ENCODE data around the gene MKRN2.

The MKRN2 gene

GRCh38 chr3:12549971-12550760, 6.7 kb upstream of the MKRN2 start:
- in situ Hi-C loops (cut with MboI; ENCODE audit: low sequenced_read_pairs), result no loop called here

GRCh38 chr3:12553921-12554391, 2.9 kb upstream of the MKRN2 start:
- in situ Hi-C loops (cut with MboI; ENCODE audit: low sequenced_read_pairs), result no loop called here

DNA sequence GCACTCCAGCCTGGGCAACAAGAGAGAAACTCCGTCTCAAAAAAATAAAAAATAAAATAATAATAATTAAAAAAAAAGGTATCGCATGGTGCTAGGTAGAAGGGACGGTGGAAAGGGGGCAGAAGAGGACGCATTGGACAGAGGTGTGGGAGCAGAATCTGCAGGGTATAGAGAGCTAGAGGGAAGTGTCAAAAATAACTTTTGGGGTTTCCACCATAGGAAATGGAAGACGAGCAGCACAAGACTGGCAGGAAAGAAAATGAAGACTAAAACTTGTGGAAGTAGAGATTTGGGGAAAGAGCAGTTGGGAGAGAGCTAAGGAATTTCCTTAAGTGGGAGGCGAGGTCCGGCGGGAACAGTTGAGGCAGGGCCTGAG, 585 bp upstream of the MKRN2 start:
- in situ Hi-C loops (cut with MboI; ENCODE audit: low sequenced_read_pairs), result no loop called here

DNA sequence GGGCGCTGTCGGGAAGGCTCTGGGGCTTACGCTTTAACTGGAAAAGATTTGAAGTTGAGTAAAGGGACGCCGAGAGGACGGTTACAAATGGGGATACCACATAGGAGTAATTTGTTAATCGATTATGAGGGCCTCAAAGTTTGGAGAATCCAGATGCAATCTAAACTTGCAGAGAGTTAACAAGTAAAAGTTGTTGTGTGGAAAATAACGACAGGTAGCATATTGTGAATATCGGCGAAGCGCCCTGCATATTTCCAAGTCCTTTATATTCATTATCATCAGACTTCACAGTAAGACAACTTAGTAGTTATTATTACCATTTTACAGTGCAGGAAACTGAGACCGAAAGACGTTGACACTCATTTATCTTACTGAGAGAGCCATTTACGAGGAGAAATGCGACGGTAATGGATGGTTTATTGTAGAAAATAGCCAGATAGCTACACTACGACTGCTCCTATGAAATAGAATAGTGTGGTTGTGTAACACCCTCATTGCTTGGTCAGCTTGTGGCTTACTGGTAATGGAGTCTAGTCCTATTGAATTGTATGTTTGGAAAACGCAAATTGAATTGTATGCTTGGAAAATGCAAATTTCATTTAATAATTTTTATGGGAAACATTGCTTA, 700 bp downstream of the MKRN2 start:
- in situ Hi-C loops (cut with MboI; ENCODE audit: low sequenced_read_pairs), result no loop called here

- in situ Hi-C loops (cut with MboI; ENCODE audit: low sequenced_read_pairs), result no loop called here
These were observed 1.8 kb downstream of the MKRN2 start for GRCh38 chr3:12558706-12559105.

GRCh38 chr3:12559520-12559919, 2.6 kb downstream of the MKRN2 start:
- in situ Hi-C loops (cut with MboI; ENCODE audit: low sequenced_read_pairs), result no loop called here

DNA sequence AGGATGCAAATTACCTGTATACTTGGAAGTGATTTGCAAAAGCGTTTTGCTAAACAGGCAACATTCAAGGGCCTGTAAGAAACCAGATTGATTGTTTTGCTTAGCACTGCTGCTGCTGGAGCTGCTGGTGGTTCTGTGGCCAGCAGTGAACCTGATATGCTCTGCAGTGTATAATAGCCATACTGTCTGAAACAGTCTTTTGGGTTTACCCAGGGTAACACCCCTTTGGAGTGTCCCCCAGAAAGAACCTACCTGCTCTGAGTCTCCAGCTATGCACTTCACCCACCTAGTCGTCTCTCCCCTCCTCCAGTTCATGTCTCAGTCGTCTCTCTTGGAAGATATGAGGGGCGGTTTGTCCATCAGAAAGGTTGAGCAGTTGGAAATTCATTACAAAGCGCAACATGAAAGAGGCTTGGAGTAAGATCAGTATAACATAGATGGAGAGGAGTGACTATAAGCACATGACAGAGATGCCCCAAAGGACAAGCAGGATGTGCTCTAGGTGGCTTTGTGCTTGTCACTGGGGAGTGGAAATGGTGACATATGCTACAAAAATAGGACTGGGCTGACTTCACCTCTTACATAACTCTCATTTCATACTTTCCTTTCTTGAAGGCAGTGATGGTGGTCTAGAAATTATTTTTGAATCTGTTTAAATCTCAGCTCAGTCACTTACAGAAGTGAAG, 3.8 kb downstream of the MKRN2 start:
- in situ Hi-C loops (cut with MboI; ENCODE audit: low sequenced_read_pairs), result no loop called here

- in situ Hi-C loops (cut with MboI; ENCODE audit: low sequenced_read_pairs), result no loop called here
These were observed 4.5 kb downstream of the MKRN2 start for GRCh38 chr3:12561397-12561796.

DNA sequence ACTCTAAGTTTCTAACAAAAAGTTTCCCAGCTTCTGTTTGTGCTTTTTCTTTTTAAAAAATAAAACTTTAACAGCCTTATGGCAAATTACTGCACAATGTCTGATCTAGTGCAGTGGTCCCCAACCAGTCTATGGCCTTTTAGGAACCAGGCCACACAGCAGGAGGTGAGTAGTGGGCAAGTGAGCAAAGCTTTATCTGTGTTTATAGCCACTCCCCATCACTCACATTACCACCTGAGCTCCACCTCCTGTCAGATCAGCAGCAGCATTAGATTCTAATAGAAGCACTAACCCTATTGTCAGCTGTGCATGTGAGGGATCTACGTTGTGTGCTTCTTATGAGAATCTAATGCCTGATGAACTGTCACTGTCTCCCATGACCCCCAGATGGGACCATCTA, 5.6 kb downstream of the MKRN2 start:
- in situ Hi-C loops (cut with MboI; ENCODE audit: low sequenced_read_pairs), result no loop called here

- in situ Hi-C loops (cut with MboI; ENCODE audit: low sequenced_read_pairs), result no loop called here
These were observed 10.1 kb downstream of the MKRN2 start for GRCh38 chr3:12566976-12567375.

- in situ Hi-C loops (cut with MboI; ENCODE audit: low sequenced_read_pairs), result no loop called here
These were observed 11.9 kb downstream of the MKRN2 start for GRCh38 chr3:12568747-12569146.

DNA sequence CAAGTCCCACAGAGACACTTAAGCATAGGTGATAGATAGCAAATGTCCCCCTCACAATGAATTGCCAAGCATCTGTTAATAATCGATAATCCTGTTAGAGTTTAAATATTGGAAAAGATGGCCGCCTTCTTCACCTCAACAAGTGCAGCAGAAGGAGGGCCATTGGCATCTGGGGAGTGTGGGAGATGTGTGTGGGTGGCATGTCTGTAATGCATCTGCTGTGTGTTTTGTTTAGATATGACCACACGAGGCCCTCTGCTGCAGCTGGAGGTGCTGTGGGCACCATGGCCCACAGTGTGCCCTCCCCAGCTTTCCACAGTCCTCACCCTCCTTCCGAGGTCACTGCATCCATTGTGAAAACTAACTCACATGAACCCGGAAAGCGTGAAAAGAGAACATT, 12.9 kb downstream of the MKRN2 start:
- in situ Hi-C loops (cut with MboI; ENCODE audit: low sequenced_read_pairs), result no loop called here

- in situ Hi-C loops (cut with MboI; ENCODE audit: low sequenced_read_pairs), result no loop called here
These were observed 15.1 kb downstream of the MKRN2 start for GRCh38 chr3:12571986-12572385.

- in situ Hi-C loops (cut with MboI; ENCODE audit: low sequenced_read_pairs), result no loop called here
These were observed 17.2 kb downstream of the MKRN2 start for GRCh38 chr3:12574131-12574530.

DNA sequence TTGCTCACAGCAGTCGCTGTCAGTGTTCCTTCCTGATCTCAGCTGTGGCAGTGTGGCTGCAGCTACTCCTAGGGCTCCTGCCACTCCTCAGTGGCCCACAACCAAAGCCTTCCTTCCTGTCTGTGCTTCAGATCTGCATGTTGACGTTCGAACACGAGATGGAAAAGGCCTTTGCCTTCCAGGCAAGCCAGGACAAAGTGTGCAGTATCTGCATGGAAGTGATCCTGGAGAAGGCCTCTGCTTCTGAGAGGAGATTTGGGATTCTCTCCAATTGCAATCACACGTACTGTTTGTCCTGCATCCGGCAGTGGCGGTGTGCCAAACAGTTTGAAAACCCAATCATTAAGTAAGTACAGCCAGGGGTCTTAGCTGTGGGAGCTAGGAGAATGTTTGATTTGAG, 17.8 kb downstream of the MKRN2 start:
- in situ Hi-C loops (cut with MboI; ENCODE audit: low sequenced_read_pairs), result no loop called here

DNA sequence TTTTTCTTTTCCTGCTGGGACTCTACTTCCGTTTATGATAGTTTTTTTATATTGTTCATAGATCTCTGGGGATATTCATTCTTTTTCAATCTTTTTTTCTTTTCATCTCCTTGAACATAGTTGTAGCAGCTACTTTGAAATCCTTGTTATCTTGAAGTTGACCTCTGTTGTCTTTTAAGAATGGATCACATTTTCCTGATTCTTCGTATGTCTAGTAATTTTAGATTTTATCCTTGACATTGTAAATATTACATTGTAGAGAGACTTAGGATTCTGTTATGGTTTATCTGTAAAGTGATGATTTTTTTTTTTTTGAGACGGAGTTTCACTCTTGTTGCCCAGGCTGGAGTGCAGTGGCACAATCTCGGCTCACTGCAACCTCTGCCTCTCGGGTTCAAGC, 20.5 kb downstream of the MKRN2 start:
- in situ Hi-C loops (cut with MboI; ENCODE audit: low sequenced_read_pairs), result no loop called here

DNA sequence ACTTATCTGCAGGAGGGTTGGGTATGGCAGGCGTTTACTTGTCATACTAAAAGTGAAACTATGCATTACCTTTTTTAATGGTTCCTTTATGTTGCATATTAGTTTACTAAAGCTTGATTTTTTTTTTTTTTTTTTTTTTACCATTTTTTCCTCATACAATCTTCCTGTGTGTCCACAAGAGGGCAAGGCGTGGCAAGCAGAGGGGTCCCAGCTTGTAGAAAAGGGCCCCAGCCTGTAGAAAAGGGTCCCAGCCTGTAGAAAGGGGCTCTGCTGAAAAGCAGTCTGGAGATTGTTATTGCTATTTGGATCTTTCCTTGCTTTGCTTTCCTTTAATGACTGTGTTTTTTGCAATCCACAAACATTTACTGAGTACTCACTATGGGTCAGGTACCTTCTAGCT, 21.9 kb downstream of the MKRN2 start:
- in situ Hi-C loops (cut with MboI; ENCODE audit: low sequenced_read_pairs), result no loop called here

DNA sequence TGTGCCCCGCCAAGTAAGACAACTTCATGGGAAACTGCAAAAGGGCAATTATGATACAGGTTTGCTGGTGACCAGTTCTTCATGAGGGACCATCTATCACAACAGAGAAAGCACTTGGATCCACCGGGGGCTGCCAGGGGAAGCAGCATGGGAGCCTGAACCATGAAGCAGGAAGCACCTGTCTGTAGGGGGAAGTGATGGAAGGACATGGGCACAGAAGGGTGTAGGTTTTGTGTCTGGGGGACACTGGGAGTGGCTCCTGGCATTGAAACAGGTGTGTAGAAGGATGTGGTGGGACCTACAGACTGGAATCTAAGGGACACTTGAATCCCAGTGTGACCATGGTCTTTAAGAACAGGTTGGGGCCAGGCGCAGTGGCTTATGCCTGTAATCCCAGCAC, 22.6 kb downstream of the MKRN2 start:
- in situ Hi-C loops (cut with MboI; ENCODE audit: low sequenced_read_pairs), result no loop called here

GRCh38 chr3:12579905-12580304, 23.0 kb downstream of the MKRN2 start:
- in situ Hi-C loops (cut with MboI; ENCODE audit: low sequenced_read_pairs), result no loop called here

- in situ Hi-C loops (cut with MboI; ENCODE audit: low sequenced_read_pairs), result no loop called here
These were observed 25.8 kb downstream of the MKRN2 start for GRCh38 chr3:12582730-12583129.

- in situ Hi-C loops (cut with MboI; ENCODE audit: low sequenced_read_pairs), result no loop called here
These were observed 26.4 kb downstream of the MKRN2 start for GRCh38 chr3:12583280-12583679.

DNA sequence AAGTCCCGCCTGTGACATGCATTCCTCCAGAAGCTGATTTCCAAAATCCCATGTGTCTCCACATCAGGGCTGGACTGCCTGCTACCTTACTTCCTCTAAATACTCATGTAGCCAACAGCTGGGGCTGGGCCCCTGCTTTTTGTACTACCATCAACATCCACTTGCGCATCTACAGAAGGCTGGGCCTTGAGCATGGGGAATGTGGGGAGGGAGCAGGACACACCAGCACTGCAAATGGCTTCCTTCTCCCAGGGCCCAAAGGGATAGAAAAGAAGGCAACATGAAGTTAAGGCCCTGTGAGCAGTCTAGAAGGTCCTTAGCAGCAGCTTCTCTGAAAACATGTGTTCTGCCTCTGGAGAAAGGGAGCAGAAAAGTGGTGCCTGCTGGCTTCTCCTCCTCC, 27.2 kb downstream of the MKRN2 start:
- in situ Hi-C loops (cut with MboI; ENCODE audit: low sequenced_read_pairs), result no loop called here
